HG03442 (cell line): ENCODE data around the gene HDLBP.
"Not testable (repeated sequence)": the region's sequence is repeated elsewhere in the genome, so short reads cannot be mapped to it uniquely, and the experiment has no call there.

Experiments used
- ATAC-seq: cut with Tn5 transposase; IDR thresholded peaks from one replicate; pipeline ENCODE4 v1.9.1; 2021; ENCODE audit warnings: mild to moderate bottlenecking, moderate library complexity; ENCODE audit not compliant: unreplicated experiment

Gene HDLBP

DNA sequence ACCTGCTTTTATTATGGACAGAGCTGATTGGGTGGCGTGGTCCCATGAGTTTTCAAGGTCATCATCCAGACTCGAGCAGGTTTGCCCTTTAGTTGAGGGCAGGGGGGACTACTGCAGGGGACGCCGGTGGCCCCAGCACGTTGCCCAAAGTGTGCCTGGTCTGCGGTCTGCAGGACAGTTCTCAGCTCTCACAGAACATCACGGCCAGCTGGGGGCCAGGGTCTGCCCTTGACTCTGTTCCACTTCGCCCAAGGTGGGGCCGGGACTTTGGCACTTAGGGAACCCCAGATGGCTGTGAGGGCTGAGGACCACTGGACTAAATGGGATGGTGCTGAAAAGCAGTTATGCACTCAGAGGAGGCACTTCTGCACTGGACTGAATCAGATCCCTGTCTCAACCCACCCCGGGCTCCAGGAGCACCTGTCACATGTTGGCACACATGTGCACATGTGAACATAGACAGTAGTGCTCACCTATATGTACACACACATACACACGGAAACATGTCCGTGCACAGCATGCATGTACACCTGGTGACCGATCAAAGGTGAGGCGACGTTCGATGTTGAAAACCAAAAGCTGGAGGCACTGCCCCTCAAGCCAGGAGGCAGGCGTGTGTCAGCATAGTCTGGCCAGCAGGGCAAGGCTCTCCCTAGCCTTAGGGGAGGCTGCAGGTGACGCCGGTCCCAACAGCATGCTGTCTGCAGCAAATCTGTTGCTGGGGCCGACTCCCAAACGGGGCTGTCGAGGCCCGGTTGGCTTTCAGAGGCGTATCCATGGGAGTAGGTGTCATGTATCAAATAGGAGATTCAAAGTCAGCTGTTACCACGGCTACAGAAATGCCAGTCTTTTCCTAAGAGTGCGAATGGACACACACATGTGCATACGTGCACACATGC, 116.8 kb downstream of the HDLBP start:
- ATAC-seq = no peak

DNA sequence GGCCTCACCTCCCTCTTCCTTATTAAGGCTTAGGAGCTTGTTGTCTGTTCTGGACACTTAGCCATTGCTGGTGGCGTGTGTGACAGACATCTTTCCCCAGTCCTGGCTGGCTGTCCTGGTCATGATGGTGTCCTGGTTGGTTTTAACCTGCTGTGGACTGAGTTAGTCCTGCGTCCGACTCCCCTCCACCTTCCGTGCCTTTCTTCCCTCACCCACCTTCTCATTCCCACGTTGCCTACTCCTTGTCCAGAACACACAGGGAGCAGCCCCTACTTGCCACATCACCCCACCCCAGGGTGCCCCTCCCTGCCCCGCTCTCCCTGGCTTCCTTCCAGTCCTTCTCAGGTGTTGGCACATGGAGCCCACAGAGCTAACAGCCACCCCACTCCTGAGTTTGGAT, 117.5 kb downstream of the HDLBP start:
- no peak for ATAC-seq

DNA sequence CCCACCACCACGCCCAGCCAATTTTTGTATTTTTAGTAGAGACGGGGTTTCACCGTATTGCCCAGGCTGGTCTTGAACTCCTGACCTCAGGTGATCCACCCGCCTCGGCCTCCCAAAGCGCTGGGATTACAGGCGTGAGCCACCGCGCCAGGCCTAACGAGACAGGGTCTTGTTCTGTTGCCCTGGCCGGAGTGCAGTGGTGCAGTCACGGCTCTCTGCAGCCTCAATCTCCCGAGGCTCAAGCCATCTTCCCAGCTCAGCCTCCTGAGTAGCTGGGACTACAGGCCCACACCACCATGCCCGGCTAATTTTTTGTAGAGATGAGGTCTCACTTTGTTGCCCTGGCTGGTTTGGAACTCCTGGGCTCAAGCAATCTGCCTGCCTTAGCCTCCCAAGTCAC, 118.2 kb downstream of the HDLBP start:
- ATAC-seq = not testable (repeated sequence)

DNA sequence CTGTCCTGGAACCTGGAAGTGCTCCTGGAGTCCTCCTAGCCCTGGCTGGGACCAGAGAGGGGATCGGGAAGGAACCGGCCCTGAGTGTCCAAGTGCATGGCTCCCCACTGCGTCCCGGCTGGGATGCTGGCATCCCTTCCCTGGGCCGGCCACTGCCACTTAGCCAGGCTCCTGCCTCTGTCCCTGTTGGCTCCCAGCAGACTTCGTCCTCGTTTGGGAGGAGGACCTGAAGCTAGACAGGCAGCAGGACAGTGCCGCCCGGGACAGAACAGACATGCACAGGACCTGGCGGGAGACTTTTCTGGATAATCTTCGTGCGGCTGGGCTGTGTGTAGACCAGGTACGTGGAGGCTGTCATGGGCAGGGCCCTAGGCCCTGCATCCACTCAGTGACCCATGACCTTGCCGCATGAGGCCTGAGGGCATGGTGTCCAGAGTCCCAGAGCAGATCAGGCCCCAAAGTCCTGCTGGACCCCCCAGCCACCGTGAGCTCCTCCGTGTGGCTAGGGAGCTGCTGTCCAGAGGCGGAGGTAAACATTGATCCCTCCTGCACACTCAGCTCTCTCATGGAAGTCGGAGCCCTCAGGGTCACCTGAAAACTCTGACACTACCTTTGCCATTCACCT, 119.9 kb downstream of the HDLBP start:
- ATAC-seq = no peak

DNA sequence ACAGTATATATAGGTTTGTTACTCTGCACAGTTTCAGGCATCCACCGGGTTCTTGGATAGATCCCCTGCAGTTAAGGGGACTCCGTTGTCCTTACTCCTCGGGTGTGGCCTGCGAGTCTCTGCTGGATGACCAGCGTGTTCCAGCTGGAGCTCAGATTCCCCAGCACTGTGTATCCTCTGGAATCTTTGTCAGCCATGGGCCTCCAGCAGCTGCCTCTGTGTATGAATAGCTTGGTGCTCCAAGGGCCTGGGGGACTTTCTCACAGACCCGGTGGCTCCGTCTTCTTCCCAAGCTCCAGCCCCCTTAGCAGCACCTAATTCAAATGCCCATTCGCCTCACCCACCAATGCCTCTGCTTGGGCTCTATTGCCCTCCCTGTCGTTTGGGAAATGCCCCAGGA, 120.7 kb downstream of the HDLBP start:
- ATAC-seq = no peak

DNA sequence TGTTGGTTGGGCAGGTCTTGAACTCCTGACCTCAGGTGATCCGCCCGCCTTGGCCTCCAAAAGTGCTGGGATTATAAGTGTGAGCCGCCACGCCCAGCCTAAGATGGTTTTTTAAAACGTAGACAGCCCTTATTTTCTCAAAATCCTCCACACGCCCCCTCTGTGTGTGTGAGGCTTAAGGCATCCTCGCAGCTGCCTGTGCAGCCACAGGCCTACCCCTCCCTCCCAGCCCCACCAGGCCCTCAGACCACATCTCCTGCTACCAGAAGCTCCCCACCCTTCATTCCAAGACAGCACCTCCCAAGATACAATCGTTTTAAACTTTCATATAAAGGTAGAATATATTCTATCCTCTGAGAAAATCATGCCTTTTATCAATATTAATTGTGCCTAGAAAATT, 122.2 kb downstream of the HDLBP start:
- no peak for ATAC-seq

DNA sequence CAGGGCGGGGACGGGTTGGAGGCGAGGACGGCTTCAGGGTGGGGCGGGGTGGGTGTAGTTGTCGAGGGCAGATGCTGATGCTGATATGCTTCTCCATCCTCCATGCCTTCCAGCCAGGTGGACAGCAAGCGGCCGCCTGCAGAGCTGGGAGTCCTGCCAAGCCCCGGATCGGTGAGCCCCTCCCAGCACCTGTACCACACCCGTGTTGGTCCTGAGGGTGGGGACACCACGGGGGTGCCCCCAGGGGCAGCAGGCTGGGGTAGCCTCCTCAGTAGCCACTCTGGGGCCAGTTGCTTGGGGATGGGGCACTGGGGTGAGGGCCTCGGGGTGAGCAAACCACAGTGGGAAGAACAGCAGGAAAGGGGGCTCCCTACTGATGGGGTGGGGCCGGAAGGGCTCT, 124.4 kb downstream of the HDLBP start:
- no peak for ATAC-seq

DNA sequence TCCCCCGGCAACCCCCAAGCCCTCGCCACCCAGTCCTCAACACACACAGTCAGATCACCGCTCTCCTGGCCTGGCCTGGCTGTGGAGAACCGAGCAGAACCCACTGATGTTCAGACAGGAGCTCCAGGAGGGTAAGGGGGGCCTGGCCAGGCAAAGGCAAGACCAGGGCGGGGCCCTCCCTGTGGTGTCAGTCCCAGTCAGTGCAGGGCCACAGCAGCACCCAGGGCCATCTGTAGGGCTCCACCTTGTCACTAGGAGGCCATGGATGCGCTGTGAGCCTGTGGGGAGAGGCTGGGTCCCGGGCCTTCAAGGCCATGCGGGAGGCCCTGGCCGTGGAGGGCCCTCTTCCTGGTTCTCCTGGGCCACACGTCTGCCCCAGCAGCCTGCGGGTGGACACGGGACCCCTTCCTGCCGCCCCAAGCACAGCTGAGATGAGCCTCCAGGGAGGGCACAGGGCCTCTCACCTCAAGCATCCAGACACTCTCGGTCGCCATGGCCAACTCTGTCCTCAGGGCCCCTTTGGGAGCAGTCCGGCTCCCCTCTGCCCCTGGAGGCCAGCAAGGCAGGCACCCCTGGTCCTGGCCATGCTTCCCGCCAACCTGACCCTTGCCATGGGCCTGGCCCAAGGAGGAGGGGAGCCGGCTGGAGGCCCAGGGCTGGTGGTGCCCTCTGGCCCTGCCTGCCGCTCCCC, 125.0 kb downstream of the HDLBP start:
- ATAC-seq = no peak

DNA sequence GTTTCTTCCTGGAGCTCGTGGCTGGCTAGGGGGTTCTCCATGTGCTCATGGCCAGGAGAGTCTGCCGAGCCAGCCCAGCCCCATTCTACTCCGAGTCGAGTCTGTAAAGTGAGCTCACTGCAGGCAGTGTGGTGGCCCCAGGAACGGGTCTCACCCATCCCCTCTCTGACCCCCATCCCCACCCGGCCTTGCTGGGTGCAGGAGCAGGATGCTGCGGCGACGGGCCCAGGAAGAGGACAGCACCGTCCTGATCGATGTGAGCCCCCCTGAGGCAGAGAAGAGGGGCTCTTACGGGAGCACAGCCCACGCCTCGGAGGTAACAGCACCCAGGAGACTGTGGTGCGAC, 125.6 kb downstream of the HDLBP start:
- ATAC-seq = no peak

DNA sequence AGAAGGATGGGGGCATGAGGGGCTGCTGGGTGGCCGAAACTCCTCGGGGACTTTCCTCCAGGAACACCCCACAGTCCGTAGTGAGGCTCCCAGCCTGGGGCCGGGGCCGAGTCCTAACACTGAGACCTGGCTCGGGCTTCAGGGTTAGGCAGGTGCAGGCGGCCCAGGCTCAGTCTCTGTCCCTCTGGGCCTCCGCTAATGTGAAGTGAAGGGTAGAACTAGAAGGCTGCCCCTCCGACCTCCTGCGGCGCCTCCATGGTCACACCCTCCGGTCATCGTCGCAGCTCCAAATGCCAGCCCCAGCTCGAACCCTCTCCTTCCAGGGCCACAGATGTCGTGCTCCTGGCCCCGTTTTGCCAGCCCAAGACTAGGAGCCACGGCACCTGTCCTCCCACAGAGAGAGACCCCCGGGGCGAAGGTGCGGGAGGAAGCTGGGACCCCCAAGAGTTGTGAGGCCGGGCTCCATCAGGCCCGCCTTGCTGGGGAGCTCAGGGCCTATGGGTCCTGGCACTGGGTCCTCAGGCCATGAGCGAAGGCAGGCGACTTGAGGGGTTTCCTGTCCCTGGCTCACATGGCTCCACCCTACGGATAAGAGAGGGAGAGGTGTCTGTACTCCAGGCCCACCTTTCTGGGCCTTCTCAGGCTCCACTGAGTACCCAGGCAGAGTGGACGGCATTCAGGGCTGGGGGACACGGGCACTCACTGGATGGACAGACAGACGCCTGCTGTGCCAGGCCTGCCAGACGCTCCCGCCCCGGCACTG, 126.2 kb downstream of the HDLBP start:
- no peak for ATAC-seq

DNA sequence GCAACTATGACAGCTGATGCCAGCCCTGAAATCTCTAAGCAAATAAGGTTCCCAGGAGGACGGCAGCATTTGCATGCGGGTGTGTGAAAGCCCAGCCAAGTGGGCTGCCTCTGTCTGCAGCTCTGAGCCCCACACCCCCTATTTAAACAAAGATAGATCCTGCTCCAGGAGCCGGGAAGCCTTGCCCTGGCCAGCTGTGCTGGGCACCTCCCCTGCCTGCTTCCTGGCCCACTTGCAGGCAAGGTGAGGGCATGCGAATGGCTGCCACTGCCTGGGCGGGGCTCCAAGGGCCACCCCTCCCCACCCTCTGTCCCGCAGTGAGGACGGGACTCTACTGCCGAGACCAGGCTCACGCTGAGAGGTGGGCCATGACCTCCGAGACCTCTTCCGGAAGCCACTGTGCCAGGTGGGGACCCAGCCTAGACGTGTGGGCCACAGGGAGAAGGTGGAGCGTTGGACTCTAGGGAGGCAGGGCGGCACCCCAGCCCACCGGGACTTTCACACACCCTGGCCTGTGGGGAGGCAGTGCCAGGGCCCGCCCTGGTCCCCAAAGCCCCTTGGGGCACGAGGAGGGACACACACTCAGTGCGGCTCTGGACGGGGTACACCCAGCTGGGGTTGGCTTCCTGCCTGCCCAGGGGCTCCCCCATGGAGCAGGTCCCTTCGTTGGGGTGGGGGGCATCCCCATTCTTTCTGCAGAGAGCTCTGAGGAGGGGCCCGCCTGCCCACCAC, 126.9 kb downstream of the HDLBP start, which contains the start of gene ANO7:
Gene ANO7 (plus strand): TSS at position 317 of the 732 bp plus-strand sequence. CDS start 1,387 bp downstream, outside the sequence.
- ATAC-seq = no peak

DNA sequence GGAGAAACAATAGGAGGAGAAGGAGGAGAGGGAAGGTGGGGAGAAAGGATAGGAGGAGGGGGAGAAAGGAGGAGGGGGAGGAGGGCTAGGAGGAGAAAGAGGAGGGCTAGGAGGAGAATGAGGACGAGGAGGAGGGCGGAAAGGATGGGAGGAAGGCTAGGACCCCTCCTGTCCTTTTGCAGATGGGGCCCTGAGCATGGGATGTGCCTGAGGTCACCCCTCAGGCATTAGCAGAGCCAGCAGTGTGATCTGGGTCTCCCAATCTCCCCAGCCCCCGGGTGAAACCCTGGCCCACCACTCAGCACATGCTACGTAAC, 127.6 kb downstream of the HDLBP start:
- ATAC-seq = no peak

DNA sequence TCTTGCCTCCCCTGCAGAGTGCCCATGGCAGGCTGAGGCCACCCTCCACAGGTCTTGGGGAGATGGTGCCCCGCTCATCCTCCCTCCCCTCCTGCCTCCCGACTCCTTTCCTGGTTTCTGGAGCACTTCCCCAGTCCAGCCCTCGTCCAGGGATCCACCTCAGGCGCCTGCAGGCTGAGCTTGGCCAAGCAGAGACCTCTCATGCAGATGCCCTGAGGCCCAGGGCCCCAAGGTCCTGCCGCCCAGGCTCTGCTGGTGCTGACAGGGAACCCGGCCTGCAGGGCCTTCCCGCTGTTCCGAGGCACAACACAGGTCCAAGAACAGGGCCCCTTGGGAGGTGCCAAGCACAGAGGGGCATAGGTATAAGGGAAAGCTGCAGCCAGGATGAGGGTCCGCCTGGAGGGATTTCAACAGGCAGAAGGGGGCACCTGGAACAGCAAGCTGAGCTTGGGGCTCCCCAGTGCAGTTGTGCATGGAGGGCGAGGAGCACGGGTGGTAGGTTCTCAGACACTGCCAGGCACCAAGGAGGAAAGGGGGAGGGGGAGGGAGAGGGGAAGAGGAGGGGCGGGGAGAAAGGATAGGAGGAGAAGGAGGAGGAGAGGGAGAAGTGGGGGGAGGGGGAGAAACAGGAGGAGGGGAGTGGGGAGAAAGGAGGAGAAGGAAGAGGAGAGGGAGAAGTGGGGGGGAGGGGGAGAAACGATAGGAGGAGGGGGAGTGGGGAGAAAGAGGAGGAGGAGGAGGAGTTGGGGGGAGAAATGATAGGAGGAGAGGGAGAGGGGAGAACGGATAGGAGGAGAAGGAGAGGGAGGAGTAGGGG, 128.2 kb downstream of the HDLBP start:
- ATAC-seq = no peak

DNA sequence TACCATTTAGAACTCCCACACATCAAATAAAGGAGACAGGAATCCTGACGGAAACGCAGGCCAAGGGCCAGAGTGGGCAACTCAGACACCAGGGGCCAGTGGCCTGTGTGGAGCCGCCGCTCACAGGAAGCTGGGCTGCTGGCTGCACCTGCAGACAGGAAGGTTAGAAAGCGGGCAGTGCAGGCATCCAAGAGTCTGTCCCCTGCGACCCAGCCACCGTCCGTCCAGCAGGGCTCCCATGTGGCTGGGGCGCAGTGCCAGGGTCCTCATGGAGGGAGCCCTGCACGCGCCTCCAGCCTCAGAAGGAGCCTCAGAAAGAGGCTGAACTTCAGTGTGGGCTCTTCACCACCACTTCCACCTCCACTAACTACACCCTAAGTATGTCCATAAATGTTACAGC, 129.5 kb downstream of the HDLBP start:
- ATAC-seq = no peak

DNA sequence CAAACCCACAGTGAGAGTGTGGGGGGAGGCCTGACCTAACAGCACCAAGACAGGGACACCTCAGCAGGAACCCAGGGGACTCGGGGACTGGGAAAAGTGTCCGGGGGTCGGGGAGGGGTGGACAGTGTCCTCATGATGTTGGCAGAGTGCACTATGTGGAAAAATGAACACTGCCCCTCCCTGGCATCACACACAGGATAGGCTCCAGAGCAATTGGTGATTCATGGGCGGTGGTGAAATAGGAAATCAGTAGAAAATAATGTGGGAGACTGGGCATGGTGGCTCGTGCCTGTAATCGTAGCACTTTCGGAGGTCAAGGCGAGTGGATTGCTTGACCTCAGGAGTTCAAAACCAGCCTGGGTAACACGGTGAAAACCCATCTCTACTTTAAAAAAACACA, 130.6 kb downstream of the HDLBP start:
- no peak for ATAC-seq

DNA sequence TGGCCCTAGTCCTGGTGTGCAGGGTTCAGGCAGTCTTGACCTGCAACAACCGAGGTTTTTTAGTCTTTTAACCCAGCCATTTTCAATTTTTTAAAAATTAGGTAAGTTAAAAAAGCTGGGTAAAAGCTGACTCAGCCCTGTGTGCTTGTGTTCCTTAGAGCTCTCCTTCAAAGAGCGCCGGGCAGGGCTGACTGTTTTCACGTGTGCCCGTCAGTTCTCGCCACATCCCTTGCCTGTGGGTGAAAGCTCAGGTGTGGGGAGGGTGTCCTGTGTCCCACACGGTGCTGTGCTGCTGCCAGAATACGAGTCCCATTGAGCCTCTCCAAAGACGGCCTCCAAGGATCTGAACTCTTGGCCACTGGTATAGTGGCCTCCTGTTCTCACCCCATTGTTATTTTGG, 132.3 kb downstream of the HDLBP start:
- ATAC-seq = no peak

DNA sequence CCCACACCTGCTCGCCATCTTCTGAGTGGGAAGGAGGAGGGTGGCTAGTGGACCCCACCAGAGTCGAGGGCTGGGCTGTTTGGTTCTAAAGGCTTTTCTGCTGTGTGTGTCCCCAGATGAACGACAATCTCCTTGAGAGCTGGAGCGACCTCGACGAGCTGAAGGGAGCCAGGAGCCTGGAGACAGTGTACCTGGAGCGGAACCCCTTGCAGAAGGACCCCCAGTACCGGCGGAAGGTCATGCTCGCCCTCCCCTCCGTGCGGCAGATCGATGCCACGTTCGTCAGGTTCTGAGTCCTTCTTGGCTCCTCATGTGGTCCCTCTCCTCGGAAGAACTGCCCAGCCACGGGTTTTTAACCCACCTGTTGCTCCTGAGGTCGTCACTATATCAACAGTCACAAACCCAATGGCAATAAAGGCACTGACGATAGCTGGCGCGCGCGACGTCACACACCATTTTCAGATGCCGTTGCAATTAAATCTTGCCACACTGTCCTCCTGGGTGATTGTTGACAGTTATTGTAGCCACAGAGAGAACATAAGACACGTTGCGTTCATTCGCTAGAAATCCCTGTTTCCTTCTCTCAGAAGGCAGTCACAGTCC, 132.8 kb downstream of the HDLBP start:
- no peak for ATAC-seq

DNA sequence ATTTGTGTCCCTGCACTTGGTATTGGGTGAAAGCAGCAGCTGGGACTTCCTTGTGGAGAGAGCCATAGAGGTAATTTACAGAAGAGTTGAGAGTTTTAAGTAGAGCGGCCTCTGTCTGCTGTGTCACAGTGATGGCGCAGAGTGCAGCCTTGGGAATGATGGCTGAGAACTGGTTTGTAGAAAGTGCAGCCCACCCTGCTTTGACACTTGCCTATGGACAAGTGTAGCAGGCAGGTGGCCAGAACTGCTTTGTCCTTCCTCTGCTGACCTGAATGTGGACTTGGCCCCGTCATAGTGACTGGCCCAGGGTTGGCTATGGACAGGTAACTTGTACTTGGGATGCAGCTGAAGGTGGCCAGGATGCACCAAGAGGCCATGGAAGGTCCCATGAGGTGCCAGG, 133.3 kb downstream of the HDLBP start:
- no peak for ATAC-seq

DNA sequence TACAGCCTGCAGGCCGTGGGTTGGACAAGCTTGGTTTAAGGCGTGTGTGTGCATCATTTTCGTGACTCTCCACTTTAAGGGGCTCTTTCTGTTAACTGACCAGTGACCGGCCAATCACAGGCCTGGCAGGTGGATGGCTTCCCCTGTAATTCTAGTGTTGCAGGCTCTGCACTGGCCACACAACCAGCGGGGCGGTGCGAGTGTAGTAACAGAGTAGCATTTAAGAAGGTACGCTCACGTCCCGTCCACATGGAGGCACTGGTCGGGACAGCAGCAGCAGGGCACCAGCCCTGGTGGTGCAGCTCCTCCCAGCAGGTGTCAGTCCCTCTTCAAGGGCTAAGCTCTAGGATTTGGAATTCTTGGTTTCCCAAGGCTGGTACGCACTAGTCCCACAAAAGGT, 135.0 kb downstream of the HDLBP start:
- no peak for ATAC-seq
